ENCODE data around the gene DCUN1D2.

Gene DCUN1D2

GRCh38 chr13:113518076-113518803 is 27.7 kb upstream of the DCUN1D2 start:
- TF ChIP-seq CTCF (IDR thresholded peaks at IDR 0.05; ENCODE audit: low read depth, low read length), result no peak
- DNase-seq (ENCODE audit: extremely low read depth, low read depth), result no peak

- no peak for DNase-seq (ENCODE audit: extremely low read depth, low read depth)
- no peak for TF ChIP-seq CTCF (IDR thresholded peaks at IDR 0.05; ENCODE audit: low read depth, low read length)
Observed at GRCh38 chr13:113514847-113515246, 24.3 kb upstream of the DCUN1D2 start.

DNA sequence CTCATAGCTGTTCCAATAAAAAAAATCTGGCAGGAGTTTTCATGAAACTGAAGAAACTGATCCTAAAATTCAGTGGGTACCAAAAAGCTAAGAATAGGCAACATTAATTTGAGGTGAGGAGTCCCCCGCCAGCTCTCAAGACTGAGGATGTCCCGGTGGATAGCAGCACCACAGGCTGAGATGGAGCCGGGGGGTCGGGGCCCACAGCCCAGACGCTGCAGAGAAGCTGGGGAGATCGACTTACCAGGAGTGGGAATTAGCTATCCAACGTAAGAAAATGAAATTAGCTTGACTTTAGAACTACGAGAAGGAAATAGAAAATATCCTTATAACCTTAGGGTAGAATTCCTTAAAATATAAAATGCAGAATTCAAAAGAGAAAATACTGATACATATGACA is 23.2 kb upstream of the DCUN1D2 start:
- no peak for TF ChIP-seq CTCF (IDR thresholded peaks at IDR 0.05; ENCODE audit: low read depth, low read length)
- no peak for DNase-seq (ENCODE audit: extremely low read depth, low read depth)

DNA sequence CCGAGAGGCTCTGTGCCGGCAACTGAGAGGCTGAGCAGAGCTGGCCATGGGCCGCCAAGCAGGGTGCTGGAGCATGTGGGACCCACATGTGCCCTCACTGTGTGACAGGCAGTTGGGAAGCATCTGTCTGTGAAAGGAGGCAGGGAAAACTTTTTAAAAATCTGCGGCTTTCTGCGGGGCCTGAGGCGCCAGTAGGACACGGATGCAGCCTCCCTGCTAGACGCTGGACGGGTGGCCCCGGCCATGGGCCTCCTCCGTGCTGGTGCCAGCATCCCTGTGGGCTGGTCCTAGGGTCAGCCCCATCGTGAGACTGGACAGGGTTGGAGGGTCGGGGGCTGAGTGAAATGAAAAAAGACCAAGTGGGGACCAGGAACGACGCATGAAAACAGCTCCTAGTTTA is 20.9 kb upstream of the DCUN1D2 start:
- DNase-seq (ENCODE audit: extremely low read depth, low read depth), result no peak
- no peak for TF ChIP-seq CTCF (IDR thresholded peaks at IDR 0.05; ENCODE audit: low read depth, low read length)

GRCh38 chr13:113510871-113511270 is 20.4 kb upstream of the DCUN1D2 start:
- TF ChIP-seq CTCF (IDR thresholded peaks at IDR 0.05; ENCODE audit: low read depth, low read length), result no peak
- no peak for DNase-seq (ENCODE audit: extremely low read depth, low read depth)

DNA sequence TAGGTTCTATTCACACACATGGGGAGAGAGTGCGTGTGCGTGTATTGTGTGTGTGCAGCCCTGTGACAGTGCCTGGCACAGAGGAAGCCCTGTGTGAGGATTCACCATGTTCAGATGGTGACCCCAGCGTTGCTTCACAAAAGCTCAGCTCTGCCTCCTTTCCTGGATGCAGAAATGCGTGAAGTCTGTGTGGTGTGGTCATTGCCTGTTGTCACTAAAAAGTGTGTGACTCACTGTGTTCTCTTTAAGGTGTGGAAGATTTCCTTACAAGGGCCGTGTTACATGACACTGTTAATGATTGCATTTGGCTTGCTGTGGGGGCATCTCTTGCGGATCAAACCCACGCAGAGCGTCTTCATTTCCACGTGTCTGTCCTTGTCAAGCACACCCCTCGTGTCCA is 19.5 kb upstream of the DCUN1D2 start:
- TF ChIP-seq CTCF (IDR thresholded peaks at IDR 0.05; ENCODE audit: low read depth, low read length), result no peak

GRCh38 chr13:113508521-113509254 is 18.2 kb upstream of the DCUN1D2 start:
- no peak for DNase-seq (ENCODE audit: extremely low read depth, low read depth)
- TF ChIP-seq CTCF (IDR thresholded peaks at IDR 0.05; ENCODE audit: low read depth, low read length), result no peak

More for the DNA sequence above, 19.5 kb upstream of the DCUN1D2 start:
- DNase-seq (ENCODE audit: extremely low read depth, low read depth), result no peak

Measured in AG09319 (cell line).